HepG2 (cell line): Measurements from ENCODE around the gene VSNL1. TPM values are rescaled to one million over a fixed set of nuclear protein-coding genes. Genes with fewer than 3 reads are reported as not detected.
A peak's percentile ranks its signal among the peaks of the same experiment; 100 is the strongest.

ENCODE experiments used
- FLYWCH1 ChIP-seq: sonication (generic); formaldehyde crosslinking; IDR thresholded peaks from 2 replicates; pipeline ENCODE4 v1.8.1; 2023; ENCODE audit warnings: mild to moderate bottlenecking, missing genetic modification reagents
- GATAD1 ChIP-seq: IDR thresholded peaks from 2 replicates; pipeline ENCODE4 v1.6.1; 2016; ENCODE audit warnings: missing genetic modification reagents, missing compliant biosample characterization
- HNF4G ChIP-seq, 2 experiments: sonication (generic) in 1 of 2; formaldehyde crosslinking in 1 of 2; IDR thresholded peaks; 2 replicates each; pipeline versions ENCODE4 v1.4.0 to v1.6.1; 2011 to 2020; ENCODE audit warnings: borderline replicate concordance in 2 of 2, low read depth in 2 of 2, mild to moderate bottlenecking in 2 of 2, low read length in 1 of 2, missing genetic modification reagents in 1 of 2, moderate library complexity in 1 of 2
- ZFP1 ChIP-seq: IDR thresholded peaks from 2 replicates; pipeline ENCODE4 v1.6.1; 2016
- ZNF282 ChIP-seq: fragments of 450-650 bp; IDR thresholded peaks from 2 replicates; pipeline ENCODE4 v1.6.1; 2018; ENCODE audit not compliant: partially characterized antibody
- ZNF557 ChIP-seq: sonication (generic); formaldehyde crosslinking; IDR thresholded peaks from 2 replicates; pipeline ENCODE4 v1.4.0; 2020; ENCODE audit warnings: missing genetic modification reagents
- ZSCAN29 ChIP-seq: sonication (generic); formaldehyde crosslinking; conservative IDR thresholded peaks from 2 replicates; pipeline ENCODE4 v1.4.0; 2020; ENCODE audit warnings: mild to moderate bottlenecking, missing genetic modification reagents
- ZSCAN9 ChIP-seq: IDR thresholded peaks from 2 replicates; pipeline ENCODE4 v1.6.1; 2016; ENCODE audit warnings: borderline replicate concordance
- polyA plus RNA-seq, 8 experiments: library from polyadenylated mRNA; depleted of rRNA in 3 of 8; stranded (reverse) in 7 of 8; unstranded in 1 of 8; fragments of >200 nt; fragmentation: Illumina TruSeq in 4 of 8; extraction: Trizol in 4 of 8; gene quantifications; 2 replicates each; pipeline versions ENCODE4 v1.2.1 to v1.2.3, GENCODE V29; 2011 to 2016; ENCODE audit warnings: low read depth in 4 of 8, missing spikeins in 1 of 8, mixed read lengths in 1 of 8; ENCODE audit not compliant: insufficient read depth in 1 of 8
- total RNA-seq, 5 experiments: library from RNA; depleted of rRNA; stranded (reverse); fragments of >200 nt; fragmentation: Illumina TruSeq; extraction: Trizol; gene quantifications; 2 replicates each; pipeline ENCODE4 v1.2.3, GENCODE V29; 2016; ENCODE audit warnings: low read depth in 1 of 5
- TF ChIP-seq, protein P1 (sequence below), 2 experiments: sonication (generic) in 1 of 2; formaldehyde crosslinking in 1 of 2; IDR thresholded peaks; 2 replicates each; pipeline versions ENCODE4 v1.4.0 to v1.6.1; 2016 to 2020; ENCODE audit warnings: borderline replicate concordance in 1 of 2, low read depth in 1 of 2, mild to moderate bottlenecking in 1 of 2, missing genetic modification reagents in 1 of 2
- TF ChIP-seq, protein P2 (sequence below): sonication (generic); formaldehyde crosslinking; conservative IDR thresholded peaks from 2 replicates; pipeline ENCODE4 v1.4.0; 2020; ENCODE audit warnings: mild to moderate bottlenecking, missing genetic modification reagents, moderate library complexity
- TF ChIP-seq, protein P3 (sequence below), 2 experiments: sonication (generic) in 1 of 2; formaldehyde crosslinking in 1 of 2; IDR thresholded peaks; 2 replicates each; pipeline versions ENCODE4 v1.4.0 to v1.6.1; 2018 to 2020; ENCODE audit warnings: missing genetic modification reagents in 2 of 2, borderline replicate concordance in 1 of 2, low read depth in 1 of 2, mild to moderate bottlenecking in 1 of 2, missing biosample characterization in 1 of 2
- TF ChIP-seq, protein P4 (sequence below): fragments of 450-650 bp; IDR thresholded peaks from 2 replicates; pipeline ENCODE4 v1.6.1; 2016

Gene VSNL1
- total and polyA plus RNA-seq, 2 of the 13 experiments (the other 11 are each of a cell fraction or from before 2014, with no cell fraction given) = 63.2 to 95.9 TPM

DNA sequence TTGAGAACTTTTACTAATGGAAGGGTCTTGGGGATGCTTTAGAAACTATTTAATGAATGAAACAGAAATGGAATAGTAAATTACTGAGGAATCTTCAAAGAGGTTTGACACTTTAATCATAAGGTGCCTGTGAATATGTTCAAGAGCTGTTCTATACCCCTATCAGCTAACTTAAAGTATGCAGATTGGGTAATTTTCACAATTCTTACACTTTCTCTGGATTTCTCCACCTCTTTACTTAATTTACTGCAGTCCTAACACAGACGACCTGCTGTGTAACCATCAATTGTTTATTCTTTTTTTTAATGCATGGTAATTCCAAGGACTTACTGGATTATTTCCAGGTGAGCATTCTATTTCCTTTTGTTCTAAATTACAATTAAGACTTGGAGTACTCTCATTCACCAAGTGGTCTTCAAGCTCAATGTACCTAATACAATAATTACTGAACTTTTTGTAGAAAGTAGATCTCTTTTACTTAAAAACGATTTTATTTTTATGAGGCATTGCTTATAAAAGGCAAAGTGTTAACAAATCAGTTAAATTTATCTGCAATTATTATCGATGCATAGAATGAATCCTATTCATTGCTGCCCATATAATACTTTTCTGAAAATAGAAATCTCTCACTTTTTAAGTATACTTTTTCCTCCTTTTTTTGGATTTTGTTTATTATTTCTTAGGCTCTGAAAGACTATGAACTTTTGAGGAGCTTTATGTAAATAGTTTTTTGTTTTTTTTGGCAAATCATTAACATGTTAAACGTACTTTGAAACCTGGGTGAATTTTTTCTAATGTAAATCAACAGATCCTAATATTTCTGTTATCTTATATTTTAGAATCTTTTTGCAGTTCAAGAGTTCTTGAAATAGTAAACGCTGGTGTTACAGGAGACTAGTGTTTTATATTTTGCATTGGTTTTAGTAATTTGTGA lies 5.5 kb downstream of the VSNL1 start (continued):
- TF ChIP-seq, protein P1, sequence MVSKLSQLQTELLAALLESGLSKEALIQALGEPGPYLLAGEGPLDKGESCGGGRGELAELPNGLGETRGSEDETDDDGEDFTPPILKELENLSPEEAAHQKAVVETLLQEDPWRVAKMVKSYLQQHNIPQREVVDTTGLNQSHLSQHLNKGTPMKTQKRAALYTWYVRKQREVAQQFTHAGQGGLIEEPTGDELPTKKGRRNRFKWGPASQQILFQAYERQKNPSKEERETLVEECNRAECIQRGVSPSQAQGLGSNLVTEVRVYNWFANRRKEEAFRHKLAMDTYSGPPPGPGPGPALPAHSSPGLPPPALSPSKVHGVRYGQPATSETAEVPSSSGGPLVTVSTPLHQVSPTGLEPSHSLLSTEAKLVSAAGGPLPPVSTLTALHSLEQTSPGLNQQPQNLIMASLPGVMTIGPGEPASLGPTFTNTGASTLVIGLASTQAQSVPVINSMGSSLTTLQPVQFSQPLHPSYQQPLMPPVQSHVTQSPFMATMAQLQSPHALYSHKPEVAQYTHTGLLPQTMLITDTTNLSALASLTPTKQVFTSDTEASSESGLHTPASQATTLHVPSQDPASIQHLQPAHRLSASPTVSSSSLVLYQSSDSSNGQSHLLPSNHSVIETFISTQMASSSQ (IDR thresholded peaks at IDR 0.05; ENCODE audit: low read depth) = peak; percentile 97
- TF ChIP-seq, protein P1 (CRISPR knock-in tag; IDR thresholded peaks at IDR 0.05; ENCODE audit: borderline replicate concordance) = peak; percentile 94; the same call in 1 of the 2 replicates
- TF ChIP-seq ZSCAN29 (CRISPR knock-in tag) (no peak), FLYWCH1 (no peak), ZSCAN9 (CRISPR knock-in tag) (no peak), ZNF282 (no peak), GATAD1 (CRISPR knock-in tag) (no peak), ZNF557 (CRISPR knock-in tag) (no peak), HNF4G (IDR thresholded peaks at IDR 0.05; ENCODE audit: borderline replicate concordance, low read depth, low read length) (peak; percentile 57; the same call in 1 of the 2 replicates), HNF4G (CRISPR knock-in tag; IDR thresholded peaks at IDR 0.05; ENCODE audit: borderline replicate concordance, low read depth) (no peak), ZFP1 (CRISPR knock-in tag) (no peak)
- TF ChIP-seq, protein P2, sequence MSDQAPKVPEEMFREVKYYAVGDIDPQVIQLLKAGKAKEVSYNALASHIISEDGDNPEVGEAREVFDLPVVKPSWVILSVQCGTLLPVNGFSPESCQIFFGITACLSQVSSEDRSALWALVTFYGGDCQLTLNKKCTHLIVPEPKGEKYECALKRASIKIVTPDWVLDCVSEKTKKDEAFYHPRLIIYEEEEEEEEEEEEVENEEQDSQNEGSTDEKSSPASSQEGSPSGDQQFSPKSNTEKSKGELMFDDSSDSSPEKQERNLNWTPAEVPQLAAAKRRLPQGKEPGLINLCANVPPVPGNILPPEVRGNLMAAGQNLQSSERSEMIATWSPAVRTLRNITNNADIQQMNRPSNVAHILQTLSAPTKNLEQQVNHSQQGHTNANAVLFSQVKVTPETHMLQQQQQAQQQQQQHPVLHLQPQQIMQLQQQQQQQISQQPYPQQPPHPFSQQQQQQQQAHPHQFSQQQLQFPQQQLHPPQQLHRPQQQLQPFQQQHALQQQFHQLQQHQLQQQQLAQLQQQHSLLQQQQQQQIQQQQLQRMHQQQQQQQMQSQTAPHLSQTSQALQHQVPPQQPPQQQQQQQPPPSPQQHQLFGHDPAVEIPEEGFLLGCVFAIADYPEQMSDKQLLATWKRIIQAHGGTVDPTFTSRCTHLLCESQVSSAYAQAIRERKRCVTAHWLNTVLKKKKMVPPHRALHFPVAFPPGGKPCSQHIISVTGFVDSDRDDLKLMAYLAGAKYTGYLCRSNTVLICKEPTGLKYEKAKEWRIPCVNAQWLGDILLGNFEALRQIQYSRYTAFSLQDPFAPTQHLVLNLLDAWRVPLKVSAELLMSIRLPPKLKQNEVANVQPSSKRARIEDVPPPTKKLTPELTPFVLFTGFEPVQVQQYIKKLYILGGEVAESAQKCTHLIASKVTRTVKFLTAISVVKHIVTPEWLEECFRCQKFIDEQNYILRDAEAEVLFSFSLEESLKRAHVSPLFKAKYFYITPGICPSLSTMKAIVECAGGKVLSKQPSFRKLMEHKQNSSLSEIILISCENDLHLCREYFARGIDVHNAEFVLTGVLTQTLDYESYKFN (CRISPR knock-in tag) = peak; percentile 95
- TF ChIP-seq, protein P3, sequence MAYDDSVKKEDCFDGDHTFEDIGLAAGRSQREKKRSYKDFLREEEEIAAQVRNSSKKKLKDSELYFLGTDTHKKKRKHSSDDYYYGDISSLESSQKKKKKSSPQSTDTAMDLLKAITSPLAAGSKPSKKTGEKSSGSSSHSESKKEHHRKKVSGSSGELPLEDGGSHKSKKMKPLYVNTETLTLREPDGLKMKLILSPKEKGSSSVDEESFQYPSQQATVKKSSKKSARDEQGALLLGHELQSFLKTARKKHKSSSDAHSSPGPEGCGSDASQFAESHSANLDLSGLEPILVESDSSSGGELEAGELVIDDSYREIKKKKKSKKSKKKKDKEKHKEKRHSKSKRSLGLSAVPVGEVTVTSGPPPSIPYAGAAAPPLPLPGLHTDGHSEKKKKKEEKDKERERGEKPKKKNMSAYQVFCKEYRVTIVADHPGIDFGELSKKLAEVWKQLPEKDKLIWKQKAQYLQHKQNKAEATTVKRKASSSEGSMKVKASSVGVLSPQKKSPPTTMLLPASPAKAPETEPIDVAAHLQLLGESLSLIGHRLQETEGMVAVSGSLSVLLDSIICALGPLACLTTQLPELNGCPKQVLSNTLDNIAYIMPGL (CRISPR knock-in tag; IDR thresholded peaks at IDR 0.05; ENCODE audit: borderline replicate concordance in 1 of 2, low read depth in 1 of 2) = peak in 1 of 2 experiments; percentile 30; a peak in 1 of 4 replicates
- TF ChIP-seq, protein P4, sequence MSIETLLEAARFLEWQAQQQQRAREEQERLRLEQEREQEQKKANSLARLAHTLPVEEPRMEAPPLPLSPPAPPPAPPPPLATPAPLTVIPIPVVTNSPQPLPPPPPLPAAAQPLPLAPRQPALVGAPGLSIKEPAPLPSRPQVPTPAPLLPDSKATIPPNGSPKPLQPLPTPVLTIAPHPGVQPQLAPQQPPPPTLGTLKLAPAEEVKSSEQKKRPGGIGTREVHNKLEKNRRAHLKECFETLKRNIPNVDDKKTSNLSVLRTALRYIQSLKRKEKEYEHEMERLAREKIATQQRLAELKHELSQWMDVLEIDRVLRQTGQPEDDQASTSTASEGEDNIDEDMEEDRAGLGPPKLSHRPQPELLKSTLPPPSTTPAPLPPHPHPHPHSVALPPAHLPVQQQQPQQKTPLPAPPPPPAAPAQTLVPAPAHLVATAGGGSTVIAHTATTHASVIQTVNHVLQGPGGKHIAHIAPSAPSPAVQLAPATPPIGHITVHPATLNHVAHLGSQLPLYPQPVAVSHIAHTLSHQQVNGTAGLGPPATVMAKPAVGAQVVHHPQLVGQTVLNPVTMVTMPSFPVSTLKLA = no peak
